HL-60 (cell line): ENCODE results near the gene COX7A2L.

Experiments used
- DNase-seq, 2 experiments: peaks; one replicate each; pipeline ENCODE4 v3.0.0-alpha.2; 2010 to 2020; ENCODE audit warnings: low read depth in 1 of 2, low spot score in 1 of 2
- H3K27ac ChIP-seq: fragments of 250-450 bp; sonication (Bioruptor Pico); replicated peaks from 2 replicates; pipeline ENCODE4 v1.5.1; 2020; ENCODE audit warnings: mild to moderate bottlenecking, moderate library complexity
- H3K27me3 ChIP-seq: fragments of 250-450 bp; sonication (Bioruptor Pico); 2 replicates; pipeline ENCODE4 v1.5.1; 2021; ENCODE audit warnings: mild to moderate bottlenecking, moderate library complexity; ENCODE audit not compliant: insufficient read depth, poor library complexity, severe bottlenecking
- H3K4me3 ChIP-seq: replicated peaks from 2 replicates; pipeline ENCODE4 v1.5.1; 2011; ENCODE audit warnings: mild to moderate bottlenecking, control low read depth, low read length; ENCODE audit not compliant: insufficient read depth
- CTCF ChIP-seq: IDR thresholded peaks from one replicate; pipeline ENCODE4 v1.5.1; 2011; ENCODE audit warnings: low read length, control low read depth, inconsistent platforms; ENCODE audit not compliant: insufficient read depth
- GABPA ChIP-seq: IDR thresholded peaks from 2 replicates; pipeline ENCODE4 v1.6.1; 2012; ENCODE audit warnings: low read depth
- POLR2AphosphoS5 ChIP-seq: IDR thresholded peaks from 2 replicates; pipeline ENCODE4 v1.6.1; 2012; ENCODE audit warnings: low read depth
- REST ChIP-seq: IDR thresholded peaks from 2 replicates; pipeline ENCODE4 v1.6.1; 2012; ENCODE audit warnings: low read depth; ENCODE audit not compliant: insufficient replicate concordance
- SPI1 ChIP-seq: IDR thresholded peaks from 2 replicates; pipeline ENCODE4 v1.6.1; 2012; ENCODE audit warnings: low read depth, mild to moderate bottlenecking, borderline replicate concordance
- long read RNA-seq: library from polyadenylated mRNA; unstranded; transcript quantifications from one replicate; pipeline ENCODE4 v2.0.0, GENCODE V29; 2020

Gene COX7A2L
- long read RNA-seq, transcript COX7A2L-201 (3 exons, 1,112 nt), result major isoform, 713 of 731 reads
- long read RNA-seq, partial matches to known transcripts, result 1 of 731 reads
- long read RNA-seq, other reads (novel, unspliced or antisense), result 16 of 731 reads

GRCh38 chr2:42360890-42361727, at the start of gene COX7A2L:
TSS of gene COX7A2L (minus strand) at chr2:42361217. CDS start at chr2:42361161, 56 bp downstream.
- no peak; the same call in 1 of the 2 replicates for TF ChIP-seq GABPA
- no peak for TF ChIP-seq SPI1
- TF ChIP-seq REST, result no peak
- peak; percentile 73 for TF ChIP-seq POLR2AphosphoS5
- TF ChIP-seq CTCF, result no peak
- DNase-seq, result peak; percentile 90 to 96
- Histone ChIP-seq H3K27me3 (no peaks in the 10 kb centered on the region), H3K4me3 (peak within 1 kb of the TSS; percentile 79), H3K27ac (peak within 1 kb of the TSS; percentile 98)

GRCh38 chr2:42408009-42408408, 47.0 kb upstream of the COX7A2L start:
- Histone ChIP-seq H3K27me3 (no peaks in the 10 kb centered on the region), H3K4me3 (no peak overlapping the region), H3K27ac (no peak overlapping the region)
- no peak for DNase-seq
- TF ChIP-seq CTCF (no peak), SPI1 (no peak), REST (no peak), POLR2AphosphoS5 (no peak), GABPA (no peak)

- no peak for TF ChIP-seq SPI1
- TF ChIP-seq CTCF, result no peak
- Histone ChIP-seq H3K4me3 (no peak overlapping the region), H3K27me3 (no peaks in the 10 kb centered on the region), H3K27ac (no peak overlapping the region)
- no peak for DNase-seq
These were observed 46.5 kb upstream of the COX7A2L start for GRCh38 chr2:42407476-42407875.

- Histone ChIP-seq H3K27ac (no peak overlapping the region), H3K27me3 (no peaks in the 10 kb centered on the region), H3K4me3 (no peak overlapping the region)
- DNase-seq, result no peak
- TF ChIP-seq POLR2AphosphoS5 (no peak), CTCF (no peak), REST (no peak), GABPA (no peak), SPI1 (no peak)
These were observed 43.7 kb upstream of the COX7A2L start for GRCh38 chr2:42404676-42405075.
